ENCODE measurements around the gene KRT28. TPM values are rescaled to one million over a fixed set of nuclear protein-coding genes. Genes with fewer than 3 reads are reported as not detected.

Gene KRT28
- total and polyA plus RNA-seq, 2 of the 13 experiments (the other 11 are each of a cell fraction or from before 2014, with no cell fraction given), result not detected

DNA sequence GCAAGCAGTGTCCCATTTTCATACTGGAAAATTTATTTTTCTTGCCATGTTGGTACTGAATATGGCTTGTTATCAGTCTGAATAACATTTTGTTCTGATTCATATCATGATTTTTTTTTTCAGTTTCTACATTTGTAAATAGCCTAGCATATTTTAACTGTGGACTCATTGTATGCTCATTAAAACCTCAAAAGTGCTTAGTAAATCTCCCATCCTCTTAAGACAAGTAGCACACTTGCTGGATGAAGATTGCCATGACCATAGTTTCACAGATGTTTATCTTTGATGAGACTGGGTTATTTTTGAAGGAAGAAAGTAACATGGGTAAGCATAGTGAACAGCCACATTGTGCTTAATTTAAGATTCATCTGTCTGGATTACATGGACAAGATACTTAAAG is 21.8 kb upstream of the KRT28 start (continued):
- TF ChIP-seq, protein P1, sequence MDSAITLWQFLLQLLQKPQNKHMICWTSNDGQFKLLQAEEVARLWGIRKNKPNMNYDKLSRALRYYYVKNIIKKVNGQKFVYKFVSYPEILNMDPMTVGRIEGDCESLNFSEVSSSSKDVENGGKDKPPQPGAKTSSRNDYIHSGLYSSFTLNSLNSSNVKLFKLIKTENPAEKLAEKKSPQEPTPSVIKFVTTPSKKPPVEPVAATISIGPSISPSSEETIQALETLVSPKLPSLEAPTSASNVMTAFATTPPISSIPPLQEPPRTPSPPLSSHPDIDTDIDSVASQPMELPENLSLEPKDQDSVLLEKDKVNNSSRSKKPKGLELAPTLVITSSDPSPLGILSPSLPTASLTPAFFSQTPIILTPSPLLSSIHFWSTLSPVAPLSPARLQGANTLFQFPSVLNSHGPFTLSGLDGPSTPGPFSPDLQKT (CRISPR knock-in tag; IDR thresholded peaks at IDR 0.05; ENCODE audit: borderline replicate concordance), result no peak
- TF ChIP-seq, protein P2, sequence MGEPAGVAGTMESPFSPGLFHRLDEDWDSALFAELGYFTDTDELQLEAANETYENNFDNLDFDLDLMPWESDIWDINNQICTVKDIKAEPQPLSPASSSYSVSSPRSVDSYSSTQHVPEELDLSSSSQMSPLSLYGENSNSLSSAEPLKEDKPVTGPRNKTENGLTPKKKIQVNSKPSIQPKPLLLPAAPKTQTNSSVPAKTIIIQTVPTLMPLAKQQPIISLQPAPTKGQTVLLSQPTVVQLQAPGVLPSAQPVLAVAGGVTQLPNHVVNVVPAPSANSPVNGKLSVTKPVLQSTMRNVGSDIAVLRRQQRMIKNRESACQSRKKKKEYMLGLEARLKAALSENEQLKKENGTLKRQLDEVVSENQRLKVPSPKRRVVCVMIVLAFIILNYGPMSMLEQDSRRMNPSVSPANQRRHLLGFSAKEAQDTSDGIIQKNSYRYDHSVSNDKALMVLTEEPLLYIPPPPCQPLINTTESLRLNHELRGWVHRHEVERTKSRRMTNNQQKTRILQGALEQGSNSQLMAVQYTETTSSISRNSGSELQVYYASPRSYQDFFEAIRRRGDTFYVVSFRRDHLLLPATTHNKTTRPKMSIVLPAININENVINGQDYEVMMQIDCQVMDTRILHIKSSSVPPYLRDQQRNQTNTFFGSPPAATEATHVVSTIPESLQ (CRISPR knock-in tag; conservative IDR thresholded peaks at IDR 0.05), result no peak
- no peak for TF ChIP-seq REL (CRISPR knock-in tag; conservative IDR thresholded peaks at IDR 0.05)
- no peak for TF ChIP-seq FLYWCH1 (CRISPR knock-in tag; IDR thresholded peaks at IDR 0.05)

DNA sequence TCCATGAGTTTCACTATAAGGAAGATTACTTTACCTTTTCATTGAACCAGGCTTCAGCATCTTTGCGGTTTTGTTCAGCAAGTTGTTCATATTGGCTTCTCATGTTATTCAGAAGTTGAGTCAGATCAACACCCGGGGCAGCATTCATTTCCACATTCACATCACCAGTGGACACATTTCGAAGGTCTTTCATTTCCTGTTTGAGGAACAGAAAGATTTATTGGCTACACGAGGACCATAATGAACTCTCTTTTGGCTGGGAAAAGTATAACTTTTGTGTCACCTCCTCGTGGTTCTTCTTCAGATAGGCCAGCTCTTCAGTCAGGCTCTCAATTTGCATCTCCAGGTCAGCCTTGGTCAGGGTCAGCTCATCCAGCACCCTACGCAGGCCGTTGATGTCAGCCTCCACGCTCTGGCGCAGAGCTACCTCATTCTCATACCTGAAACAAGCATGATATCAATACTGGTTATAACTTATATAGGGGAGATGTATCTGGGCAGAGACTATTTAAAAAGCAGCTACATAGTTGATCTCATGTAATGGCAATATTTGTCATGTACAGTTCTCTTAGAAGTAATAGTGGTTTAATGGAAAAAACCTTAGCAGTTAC is 20.6 kb upstream of the KRT28 start:
- WGBS (ENCODE audit: low lambda C conversion rate), result 94% methylated on average over 9 of the region's 9 CpGs
- no peak for DNase-seq (ENCODE audit: low spot score)
- intact Hi-C loops (cut with micrococcal nuclease; ENCODE audit: unreplicated experiment), result no loop called here
- in situ Hi-C loops (cut with HindIII; ENCODE audit: extremely low pct_ligation_motif_present, low pct_unique_long_range_greater_than_20kb), result no loop called here
- BruUV-seq (replicated peaks), result no TSS peak
- ATAC-seq, result no peak
- no peak overlapping the region for H3K27ac ChIP-seq (ENCODE audit: extremely low read length, insufficient read depth, low read length)
- ChIA-PET CTCF (ENCODE audit: low intra/inter-chr PET ratio, low total read pairs) (no interaction called here), POLR2A (interaction anchor here (1.4 to 2.4 kb wide), 3 partner anchors 16 to 869 kb away, joined by 4 to 24 read pairs (median 9); partner anchors contain the start of gene EIF1)
- H4K20me1 ChIP-seq (ENCODE audit: insufficient read depth, low read length), result no peaks in the 10 kb centered on the region
- H3K9ac ChIP-seq (ENCODE audit: insufficient read depth, low read depth, low read length), result peak overlapping the region; percentile 87; the same call in 1 of the 2 replicates
- peak overlapping the region; percentile 83 for H3K4me2 ChIP-seq (ENCODE audit: low read depth, low read length)
- no peaks in the 10 kb centered on the region for H3K9me3 ChIP-seq (ENCODE audit: low read length)
- no peak overlapping the region for H2AFZ ChIP-seq (ENCODE audit: low read length)
- H3K79me2 ChIP-seq (ENCODE audit: insufficient read depth, low read length), result peaks cover 22% of the 10 kb centered on the region
- peaks cover 4 to 7% of the 10 kb centered on the region in 2 experiments; a peak in 4 of 5 replicates for H3K36me3 ChIP-seq (replicated peaks in 1 of 2; ENCODE audit: control insufficient read depth in 1 of 2, insufficient read depth in 2 of 2, low read length in 2 of 2)
- TF ChIP-seq, protein P3, sequence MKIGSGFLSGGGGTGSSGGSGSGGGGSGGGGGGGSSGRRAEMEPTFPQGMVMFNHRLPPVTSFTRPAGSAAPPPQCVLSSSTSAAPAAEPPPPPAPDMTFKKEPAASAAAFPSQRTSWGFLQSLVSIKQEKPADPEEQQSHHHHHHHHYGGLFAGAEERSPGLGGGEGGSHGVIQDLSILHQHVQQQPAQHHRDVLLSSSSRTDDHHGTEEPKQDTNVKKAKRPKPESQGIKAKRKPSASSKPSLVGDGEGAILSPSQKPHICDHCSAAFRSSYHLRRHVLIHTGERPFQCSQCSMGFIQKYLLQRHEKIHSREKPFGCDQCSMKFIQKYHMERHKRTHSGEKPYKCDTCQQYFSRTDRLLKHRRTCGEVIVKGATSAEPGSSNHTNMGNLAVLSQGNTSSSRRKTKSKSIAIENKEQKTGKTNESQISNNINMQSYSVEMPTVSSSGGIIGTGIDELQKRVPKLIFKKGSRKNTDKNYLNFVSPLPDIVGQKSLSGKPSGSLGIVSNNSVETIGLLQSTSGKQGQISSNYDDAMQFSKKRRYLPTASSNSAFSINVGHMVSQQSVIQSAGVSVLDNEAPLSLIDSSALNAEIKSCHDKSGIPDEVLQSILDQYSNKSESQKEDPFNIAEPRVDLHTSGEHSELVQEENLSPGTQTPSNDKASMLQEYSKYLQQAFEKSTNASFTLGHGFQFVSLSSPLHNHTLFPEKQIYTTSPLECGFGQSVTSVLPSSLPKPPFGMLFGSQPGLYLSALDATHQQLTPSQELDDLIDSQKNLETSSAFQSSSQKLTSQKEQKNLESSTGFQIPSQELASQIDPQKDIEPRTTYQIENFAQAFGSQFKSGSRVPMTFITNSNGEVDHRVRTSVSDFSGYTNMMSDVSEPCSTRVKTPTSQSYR (CRISPR knock-in tag; IDR thresholded peaks at IDR 0.05; ENCODE audit: borderline replicate concordance), result no peak
- TF ChIP-seq ELF4 (CRISPR knock-in tag; IDR thresholded peaks at IDR 0.05; ENCODE audit: borderline replicate concordance), result 0 out of 2 replicates have a peak, but pooled peaks have one; percentile 9
- H3K4me3 ChIP-seq (replicated peaks in 1 of 3; ENCODE audit: insufficient read depth in 1 of 3, low read depth in 2 of 3, low read length in 3 of 3), result peak overlapping the region in 2 of 3 experiments; percentile 74 to 93; a peak in 4 of 6 replicates
- FAIRE-seq, result no peak
- H3K4me1 ChIP-seq (ENCODE audit: insufficient read depth, low read length), result peaks cover 33% of the 10 kb centered on the region
- no peaks in the 10 kb centered on the region; a peak in 1 of 5 replicates for H3K27me3 ChIP-seq (ENCODE audit: control insufficient read depth in 1 of 2, insufficient read depth in 2 of 2, low read length in 2 of 2)
